ENCODE data around the gene DOCK2. TPM values are rescaled to one million over a fixed set of nuclear protein-coding genes. Genes with fewer than 3 reads are reported as not detected.

Gene DOCK2
- total and polyA plus RNA-seq, 2 of the 8 experiments (the other 6 are each of a cell fraction or from before 2014, with no cell fraction given) = 3.9 to 5.7 TPM

- TF ChIP-seq USF2 (IDR thresholded peaks at IDR 0.05; ENCODE audit: low read length) = no peak
- no peak for TF ChIP-seq CHD1 (IDR thresholded peaks at IDR 0.05; ENCODE audit: low read depth, low read length)
- TF ChIP-seq SIRT6 (IDR thresholded peaks at IDR 0.05; ENCODE audit: low read length) = no peak
- TF ChIP-seq BRCA1 (IDR thresholded peaks at IDR 0.05; ENCODE audit: low read depth, low read length) = no peak
- TF ChIP-seq TAF7 (optimal IDR thresholded peaks at IDR 0.05; ENCODE audit: borderline replicate concordance, low read depth, low read length) = no peak
- TF ChIP-seq KDM5A (IDR thresholded peaks at IDR 0.05; ENCODE audit: low read length) = no peak
- no peak for TF ChIP-seq HDAC2 (IDR thresholded peaks at IDR 0.05; ENCODE audit: borderline replicate concordance in 1 of 2, low read depth in 2 of 2, low read length in 2 of 2)
- no peak for TF ChIP-seq NANOG (IDR thresholded peaks at IDR 0.05; ENCODE audit: insufficient read depth, low read depth, low read length, poor library complexity, severe bottlenecking)
Measured at GRCh38 chr5:169828385-169828784, 191.3 kb downstream of the DOCK2 start (continued).
